Measurements from ENCODE around the gene RUVBL1.

- TF ChIP-seq, protein P1, sequence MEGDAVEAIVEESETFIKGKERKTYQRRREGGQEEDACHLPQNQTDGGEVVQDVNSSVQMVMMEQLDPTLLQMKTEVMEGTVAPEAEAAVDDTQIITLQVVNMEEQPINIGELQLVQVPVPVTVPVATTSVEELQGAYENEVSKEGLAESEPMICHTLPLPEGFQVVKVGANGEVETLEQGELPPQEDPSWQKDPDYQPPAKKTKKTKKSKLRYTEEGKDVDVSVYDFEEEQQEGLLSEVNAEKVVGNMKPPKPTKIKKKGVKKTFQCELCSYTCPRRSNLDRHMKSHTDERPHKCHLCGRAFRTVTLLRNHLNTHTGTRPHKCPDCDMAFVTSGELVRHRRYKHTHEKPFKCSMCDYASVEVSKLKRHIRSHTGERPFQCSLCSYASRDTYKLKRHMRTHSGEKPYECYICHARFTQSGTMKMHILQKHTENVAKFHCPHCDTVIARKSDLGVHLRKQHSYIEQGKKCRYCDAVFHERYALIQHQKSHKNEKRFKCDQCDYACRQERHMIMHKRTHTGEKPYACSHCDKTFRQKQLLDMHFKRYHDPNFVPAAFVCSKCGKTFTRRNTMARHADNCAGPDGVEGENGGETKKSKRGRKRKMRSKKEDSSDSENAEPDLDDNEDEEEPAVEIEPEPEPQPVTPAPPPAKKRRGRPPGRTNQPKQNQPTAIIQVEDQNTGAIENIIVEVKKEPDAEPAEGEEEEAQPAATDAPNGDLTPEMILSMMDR (IDR thresholded peaks at IDR 0.05) = no peak
- no peak for TF ChIP-seq POLR2A (IDR thresholded peaks at IDR 0.05)
Measured at GRCh38 chr3:128073185-128073725, 50.4 kb downstream of the RUVBL1 start.

All from lower leg skin (tissue), 3 donors.